GM21723 (cell line): ENCODE data around the gene BAG5.
"Not testable (repeated sequence)": the region's sequence is repeated elsewhere in the genome, so short reads cannot be mapped to it uniquely, and the experiment has no call there.

Experiments used
- ATAC-seq: cut with Tn5 transposase; IDR thresholded peaks from one replicate; pipeline ENCODE4 v1.9.1; 2021; ENCODE audit warnings: mild to moderate bottlenecking, moderate library complexity; ENCODE audit not compliant: unreplicated experiment

The BAG5 gene

GRCh38 chr14:103562429-103563225, at the start of gene BAG5, which contains the start of gene COA8:
BAG5 (minus strand) TSS chr14:103562657; CDS start chr14:103561164, 1,493 bp downstream.
COA8 (plus strand) TSS chr14:103562960; CDS start chr14:103563002, 42 bp downstream.
- peak; percentile 81 for ATAC-seq

- ATAC-seq, result no peak
These were observed 48.8 kb upstream of the BAG5 start for GRCh38 chr14:103611215-103611614.

- ATAC-seq, result not testable (repeated sequence)
These were observed 46.6 kb upstream of the BAG5 start for GRCh38 chr14:103609081-103609480.

- no peak for ATAC-seq
These were observed 45.4 kb upstream of the BAG5 start for GRCh38 chr14:103607822-103608221.

- ATAC-seq, result peak; percentile 87
These were observed 44.7 kb upstream of the BAG5 start for GRCh38 chr14:103606963-103607668.

- no peak for ATAC-seq
These were observed 42.2 kb upstream of the BAG5 start for GRCh38 chr14:103604620-103605019.

- ATAC-seq, result no peak
These were observed 38.0 kb upstream of the BAG5 start for GRCh38 chr14:103600503-103600902.

GRCh38 chr14:103597623-103598377, 35.3 kb upstream of the BAG5 start:
- ATAC-seq, result no peak

- ATAC-seq, result no peak
These were observed 31.8 kb upstream of the BAG5 start for GRCh38 chr14:103594265-103594664.

- peak; percentile 96 for ATAC-seq
These were observed 31.1 kb upstream of the BAG5 start for GRCh38 chr14:103593577-103593976.

- ATAC-seq, result no peak
These were observed 22.0 kb upstream of the BAG5 start for GRCh38 chr14:103584326-103584915.

- no peak for ATAC-seq
These were observed 19.7 kb upstream of the BAG5 start for GRCh38 chr14:103581954-103582703.

- ATAC-seq, result no peak
These were observed 18.7 kb upstream of the BAG5 start for GRCh38 chr14:103581206-103581605.

GRCh38 chr14:103578401-103579075, 16.1 kb upstream of the BAG5 start:
- ATAC-seq, result no peak

GRCh38 chr14:103576371-103577024, 14.0 kb upstream of the BAG5 start:
- ATAC-seq, result no peak

GRCh38 chr14:103574707-103575285, 12.3 kb upstream of the BAG5 start:
- ATAC-seq, result no peak

- no peak for ATAC-seq
These were observed 11.6 kb upstream of the BAG5 start for GRCh38 chr14:103574104-103574503.

GRCh38 chr14:103569408-103569807, 7.0 kb upstream of the BAG5 start:
- ATAC-seq, result no peak

GRCh38 chr14:103568952-103569351, 6.5 kb upstream of the BAG5 start:
- ATAC-seq, result no peak
